Limb (tissue), 2 donors: ENCODE results near the gene GPR62.

Experiments
- DNase-seq, 2 donors: peaks; one replicate each; pipeline ENCODE4 v3.0.0-alpha.2; 2016; ENCODE audit errors: extremely low spot score in 2 of 2

GPR62 gene

GRCh38 chr3:51968883-51969678 is 13.9 kb downstream of the GPR62 start:
- DNase-seq, result no peak

GRCh38 chr3:51969841-51970240 is 14.7 kb downstream of the GPR62 start:
- DNase-seq, result no peak

- DNase-seq, result no peak
Measured at GRCh38 chr3:51970606-51971300, 15.6 kb downstream of the GPR62 start.

- DNase-seq, result no peak
Measured at GRCh38 chr3:51971350-51971749, 16.2 kb downstream of the GPR62 start.

- DNase-seq, result no peak
Measured at GRCh38 chr3:51974277-51974962, 19.2 kb downstream of the GPR62 start.

GRCh38 chr3:51974963-51975851 is 20.0 kb downstream of the GPR62 start, which contains the start of gene ABHD14A:
Gene ABHD14A, plus strand, starts transcription at chr3:51975064. Its CDS starts 72 bp downstream, at chr3:51975136.
- DNase-seq, result peak; percentile 70 to 82

- DNase-seq, result peak; percentile 65 to 84
Measured at GRCh38 chr3:51975852-51976549, 20.8 kb downstream of the GPR62 start.

- DNase-seq, result no peak
Measured at GRCh38 chr3:51977446-51978142, 22.4 kb downstream of the GPR62 start.

- DNase-seq, result no peak
Measured at GRCh38 chr3:51978143-51978502, 22.9 kb downstream of the GPR62 start.

GRCh38 chr3:51980253-51980652 is 25.1 kb downstream of the GPR62 start:
- no peak for DNase-seq

- DNase-seq, result no peak
Measured at GRCh38 chr3:51982352-51982837, 27.2 kb downstream of the GPR62 start.

- peak; percentile 70 to 84 for DNase-seq
Measured at GRCh38 chr3:51982838-51983577, 27.8 kb downstream of the GPR62 start, which contains the start of gene ACY1. Gene ACY1, plus strand, starts transcription at chr3:51983535. Its CDS starts 530 bp downstream, at chr3:51984065.

- no peak for DNase-seq
Measured at GRCh38 chr3:51983578-51984268, 28.5 kb downstream of the GPR62 start.

- no peak for DNase-seq
Measured at GRCh38 chr3:51984269-51984647, 29.1 kb downstream of the GPR62 start.

- DNase-seq, result no peak
Measured at GRCh38 chr3:51985063-51985462, 29.9 kb downstream of the GPR62 start.

- DNase-seq, result no peak
Measured at GRCh38 chr3:51986010-51986947, 31.1 kb downstream of the GPR62 start.

- no peak for DNase-seq
Measured at GRCh38 chr3:51987568-51987967, 32.4 kb downstream of the GPR62 start.
